Measurements from ENCODE around the gene YIF1B. TPM values are rescaled to one million over a fixed set of nuclear protein-coding genes. Genes with fewer than 3 reads are reported as not detected.

Gene YIF1B
- total RNA-seq, 1 donor from 2014 or later = 34.7 TPM

DNA sequence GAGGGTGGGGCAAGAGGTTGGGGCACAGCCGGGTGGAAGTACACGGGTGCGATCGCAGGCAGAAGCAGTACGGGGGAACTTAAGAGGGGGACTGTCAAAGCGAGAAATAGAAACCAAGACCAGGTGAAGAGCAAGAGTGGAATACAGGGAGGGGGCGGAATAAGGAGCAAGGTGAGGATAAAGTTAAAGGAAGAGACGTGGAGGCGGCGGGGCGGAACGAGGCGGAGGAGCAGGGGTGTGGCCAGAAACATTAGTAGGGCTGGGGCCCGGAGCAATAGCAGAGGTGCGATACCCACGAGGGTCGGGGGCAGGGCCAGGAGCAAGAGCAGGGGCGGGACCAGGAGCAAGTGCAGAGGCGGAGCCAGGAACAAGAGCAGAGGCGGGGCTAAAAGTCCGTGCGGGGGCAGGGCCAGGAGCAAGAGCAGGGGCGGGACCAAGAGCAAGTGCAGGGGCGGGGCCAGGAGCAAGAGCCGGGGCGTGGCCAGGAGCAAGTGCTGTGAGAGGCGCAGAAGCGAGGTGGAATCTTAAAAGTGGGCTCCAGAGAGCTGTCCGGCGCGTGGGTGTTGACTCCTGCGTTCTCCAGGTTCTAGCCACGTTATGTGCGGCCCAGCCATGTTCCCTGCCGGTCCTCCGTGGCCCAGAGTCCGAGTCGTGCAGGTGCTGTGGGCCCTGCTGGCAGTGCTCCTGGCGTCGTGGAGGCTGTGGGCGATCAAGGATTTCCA is 21.1 kb upstream of the YIF1B start:
- DNase-seq (ENCODE audit: missing footprints) = peak; percentile 97
- peak; percentile 84 for ATAC-seq
- intact Hi-C loops (cut with DNase I) = no loop called here

DNA sequence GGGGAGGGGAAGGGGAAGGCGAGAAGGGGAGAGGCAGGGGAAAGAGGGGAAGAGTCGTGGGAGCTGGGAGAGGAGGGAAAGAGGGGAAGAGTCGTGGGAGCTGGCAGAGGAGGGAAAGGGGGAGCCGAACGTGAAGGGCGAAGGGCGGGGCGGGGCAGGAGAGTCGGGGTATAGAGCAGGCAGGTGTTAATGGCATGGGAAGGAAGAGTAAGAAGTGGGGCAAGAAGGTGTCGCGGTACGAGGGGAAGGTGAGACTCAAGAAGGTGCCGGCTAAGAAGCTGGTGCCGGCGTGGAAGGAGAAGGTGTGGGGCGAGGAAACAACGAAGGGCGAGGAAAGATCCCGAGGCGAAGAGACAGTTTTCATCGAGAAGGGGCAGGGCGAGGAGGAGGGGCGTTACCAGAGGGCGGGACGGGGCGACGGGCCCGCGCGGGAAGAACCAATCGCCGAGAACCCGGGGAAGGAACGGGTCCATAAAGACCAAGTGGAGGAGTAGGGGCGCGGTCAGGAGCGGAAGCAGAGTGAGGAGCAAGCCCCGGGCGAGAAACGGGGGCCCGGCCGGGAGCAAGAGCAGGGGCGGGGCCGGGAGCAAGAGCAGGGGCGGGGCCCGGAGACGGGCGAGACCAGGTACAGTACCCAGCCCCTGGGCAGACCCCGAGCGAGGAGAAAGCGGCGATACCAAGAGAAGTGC is 20.3 kb upstream of the YIF1B start:
- intact Hi-C loops (cut with DNase I) = loop anchor here (1.0 to 2.0 kb wide), 3 partner anchors 38 to 429 kb away; partner anchors contain the start of genes PSMD8, SIPA1L3 and WDR87
- peak; percentile 97 for DNase-seq (ENCODE audit: missing footprints)
- ATAC-seq = peak; percentile 93

DNA sequence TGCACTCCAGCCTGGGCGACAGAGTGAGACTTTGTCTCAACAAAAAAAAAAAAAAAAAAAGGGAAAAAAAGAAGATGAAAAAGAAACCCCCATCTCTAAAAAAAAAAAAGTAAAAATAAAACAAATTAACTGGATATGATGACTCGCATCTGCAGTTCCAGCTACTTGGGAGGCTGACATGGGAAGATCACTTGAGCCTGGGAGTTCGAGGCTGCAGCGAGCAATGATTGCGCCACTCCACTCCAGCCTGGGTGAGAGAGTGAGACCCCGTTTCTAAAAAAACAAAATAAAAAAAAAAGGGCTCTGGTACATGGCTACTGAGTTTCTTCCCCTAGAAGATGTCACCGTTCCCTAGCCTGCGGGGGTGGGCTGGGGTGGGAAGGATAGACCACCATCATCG is 17.5 kb upstream of the YIF1B start:
- no peak for DNase-seq (ENCODE audit: missing footprints)
- intact Hi-C loops (cut with DNase I) = no loop called here
- no peak for ATAC-seq

DNA sequence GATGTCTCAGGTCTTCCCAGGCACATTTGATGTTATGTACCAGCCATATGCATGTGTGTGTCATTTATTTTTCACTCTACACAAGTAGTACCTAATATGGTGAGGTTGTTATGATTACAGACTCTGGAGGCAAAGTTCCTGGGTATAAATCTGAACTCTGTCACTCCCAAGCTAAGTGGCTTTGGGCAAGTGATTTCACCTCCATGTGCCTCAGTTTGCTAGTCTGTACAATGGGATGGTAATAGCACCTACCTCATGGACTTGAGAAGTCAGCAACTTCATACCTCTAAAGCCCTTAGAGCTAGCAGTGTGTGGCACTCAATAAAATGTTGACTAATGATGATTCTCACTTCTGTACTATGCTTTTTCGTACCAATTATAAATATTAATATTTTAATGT is 16.0 kb upstream of the YIF1B start:
- ATAC-seq (no peak), DNase-seq (ENCODE audit: missing footprints) (no peak)
- intact Hi-C loops (cut with DNase I) = no loop called here

DNA sequence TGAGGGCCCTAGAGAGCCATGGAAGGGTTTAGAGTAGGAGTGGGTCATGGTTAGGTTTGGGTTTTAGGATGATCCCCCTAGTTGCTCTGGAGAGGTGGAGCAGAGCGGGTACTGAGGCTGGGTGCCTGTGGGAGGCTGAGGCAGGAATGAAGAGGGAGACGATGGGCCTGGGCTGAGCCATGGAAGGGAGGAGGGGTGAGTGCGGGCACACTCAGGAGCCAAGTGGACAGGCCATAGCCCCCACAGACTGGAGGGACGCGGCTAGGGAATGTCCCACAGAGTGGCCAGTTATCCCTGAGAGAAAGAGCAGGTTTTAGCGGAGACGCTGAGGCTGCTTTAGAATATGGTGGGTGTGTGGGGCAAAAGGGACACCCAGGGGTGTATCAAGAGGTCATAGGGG is 13.9 kb upstream of the YIF1B start:
- intact Hi-C loops (cut with DNase I) = no loop called here
- DNase-seq (ENCODE audit: missing footprints) (no peak), ATAC-seq (no peak)

DNA sequence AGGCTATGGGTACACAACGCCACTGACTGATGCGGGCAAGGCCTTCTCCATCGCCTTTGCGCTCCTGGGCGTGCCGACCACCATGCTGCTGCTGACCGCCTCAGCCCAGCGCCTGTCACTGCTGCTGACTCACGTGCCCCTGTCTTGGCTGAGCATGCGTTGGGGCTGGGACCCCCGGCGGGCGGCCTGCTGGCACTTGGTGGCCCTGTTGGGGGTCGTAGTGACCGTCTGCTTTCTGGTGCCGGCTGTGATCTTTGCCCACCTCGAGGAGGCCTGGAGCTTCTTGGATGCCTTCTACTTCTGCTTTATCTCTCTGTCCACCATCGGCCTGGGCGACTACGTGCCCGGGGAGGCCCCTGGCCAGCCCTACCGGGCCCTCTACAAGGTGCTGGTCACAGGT is 10.8 kb upstream of the YIF1B start:
- no peak for DNase-seq (ENCODE audit: missing footprints)
- intact Hi-C loops (cut with DNase I) = no loop called here
- ATAC-seq = no peak

DNA sequence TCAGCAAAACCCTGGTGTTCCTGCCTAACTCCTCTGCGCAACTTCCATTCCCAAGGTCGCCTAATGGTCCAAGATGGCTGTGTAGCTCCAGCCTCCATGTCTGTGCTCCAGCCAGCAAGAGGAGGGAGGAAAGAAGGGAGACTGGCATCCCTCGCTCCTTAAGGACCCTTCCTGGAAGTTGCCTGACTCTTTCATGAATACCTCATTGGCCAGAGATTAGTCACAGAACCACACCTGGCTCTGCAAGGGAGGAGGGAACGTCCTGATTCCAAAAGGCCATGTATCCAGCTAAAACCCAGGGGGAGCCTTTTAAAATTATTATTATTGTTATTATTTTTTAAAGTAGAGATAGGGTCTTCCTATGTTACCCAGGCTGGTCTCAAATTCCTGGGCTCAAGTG is 8.7 kb upstream of the YIF1B start:
- DNase-seq (ENCODE audit: missing footprints) (no peak), ATAC-seq (no peak)
- intact Hi-C loops (cut with DNase I) = no loop called here

DNA sequence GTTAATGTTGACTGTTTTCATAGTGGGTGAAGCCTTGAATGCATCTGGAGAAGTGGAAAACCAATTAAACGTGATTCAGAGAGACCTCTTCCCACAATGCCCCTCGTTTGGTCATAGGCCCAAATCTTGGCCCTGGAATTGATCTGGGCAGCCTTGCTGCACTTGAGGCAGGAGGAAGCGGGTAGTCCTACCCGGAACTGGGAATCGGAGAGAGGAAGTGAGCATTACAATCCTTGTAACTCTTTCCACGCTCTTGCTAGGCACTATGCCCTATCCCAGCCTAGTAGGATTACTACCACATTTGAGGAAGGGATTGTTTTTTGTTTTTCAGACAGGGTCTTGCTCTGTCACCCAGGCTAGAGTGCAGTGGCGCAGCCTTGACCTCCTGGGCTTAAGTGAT is 7.5 kb upstream of the YIF1B start:
- intact Hi-C loops (cut with DNase I) = no loop called here
- DNase-seq (ENCODE audit: missing footprints) (no peak), ATAC-seq (no peak)

DNA sequence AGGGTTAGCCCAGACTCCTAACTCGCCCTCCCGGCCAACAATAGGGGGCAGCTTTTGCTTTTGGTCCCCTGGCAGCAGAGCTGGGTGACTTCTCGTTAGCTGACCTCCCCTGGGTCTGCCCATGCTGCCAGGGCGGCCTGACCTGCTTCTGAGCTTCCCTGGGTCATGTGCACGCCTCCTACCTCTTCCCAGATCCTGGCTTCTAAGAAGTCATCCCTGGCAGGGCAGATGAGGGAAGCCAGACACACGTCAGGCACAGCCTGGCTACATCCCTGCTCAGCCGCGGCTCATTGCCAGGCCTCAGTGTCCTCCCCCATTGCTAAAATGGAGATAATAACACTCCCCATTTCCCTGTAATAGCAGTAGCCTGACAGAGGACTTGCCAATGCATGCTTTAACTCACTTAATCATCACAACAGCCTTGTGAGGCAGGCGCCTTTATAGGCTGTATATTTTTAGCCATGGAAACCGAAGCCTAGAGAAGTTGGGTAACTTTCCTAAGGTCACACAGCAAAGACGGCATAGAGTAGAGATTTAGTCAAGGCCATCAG is 6.0 kb upstream of the YIF1B start:
- ATAC-seq (peak; percentile 82), DNase-seq (ENCODE audit: missing footprints) (peak; percentile 80)
- intact Hi-C loops (cut with DNase I) = no loop called here

DNA sequence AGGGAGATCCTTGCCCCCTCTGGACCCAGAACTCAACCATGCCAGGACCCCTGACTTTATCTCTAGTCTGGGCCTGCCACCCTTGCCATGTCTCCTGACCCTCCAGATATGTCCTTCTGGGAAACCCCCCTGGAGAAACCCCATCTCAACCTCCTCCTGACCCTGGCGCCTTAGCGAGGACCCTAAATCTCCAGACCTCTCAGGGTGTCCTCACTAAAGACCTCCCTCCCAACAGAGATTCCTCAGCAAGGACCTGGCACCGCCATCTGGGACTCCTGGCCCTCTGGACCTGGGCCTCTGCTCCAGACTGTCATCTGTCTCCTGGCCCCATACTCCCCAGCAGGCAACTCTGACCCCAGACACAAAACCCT is 5.2 kb upstream of the YIF1B start:
- intact Hi-C loops (cut with DNase I) = no loop called here
- DNase-seq (ENCODE audit: missing footprints) = no peak
- no peak for ATAC-seq

DNA sequence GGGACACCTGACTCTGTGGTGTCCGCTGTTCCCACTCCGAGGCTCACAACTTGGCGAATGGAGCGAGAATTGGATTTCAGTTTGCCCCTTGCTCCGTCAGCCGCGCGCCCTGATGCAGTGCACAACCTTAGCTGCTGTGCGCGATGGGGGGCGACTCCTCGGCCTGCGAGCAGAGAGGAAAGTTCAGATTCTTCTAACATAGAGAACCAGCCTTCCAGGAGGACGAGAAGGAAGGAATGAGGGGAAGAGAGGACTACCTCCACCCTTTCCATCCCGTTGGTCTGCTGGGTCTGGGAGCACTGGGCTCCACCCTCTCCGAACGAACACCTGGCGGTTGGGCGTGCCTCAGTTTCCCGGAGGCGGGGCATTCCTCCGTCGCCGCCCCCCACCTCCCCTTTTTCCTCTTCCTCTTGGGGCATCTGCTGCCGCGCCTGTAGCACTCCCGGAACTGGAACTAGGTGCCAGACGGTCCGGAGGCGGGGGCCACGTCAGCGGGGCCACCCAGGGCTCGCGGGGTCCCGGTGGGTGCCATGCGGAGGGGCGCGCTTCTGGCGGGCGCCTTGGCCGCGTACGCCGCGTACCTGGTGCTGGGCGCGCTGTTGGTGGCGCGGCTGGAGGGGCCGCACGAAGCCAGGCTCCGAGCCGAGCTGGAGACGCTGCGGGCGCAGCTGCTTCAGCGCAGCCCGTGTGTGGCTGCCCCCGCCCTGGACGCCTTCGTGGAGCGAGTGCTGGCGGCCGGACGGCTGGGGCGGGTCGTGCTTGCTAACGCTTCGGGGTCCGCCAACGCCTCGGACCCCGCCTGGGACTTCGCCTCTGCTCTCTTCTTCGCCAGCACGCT is 3.9 kb upstream of the YIF1B start, which contains the start of gene KCNK6:
Gene KCNK6 (plus strand): TSS at position 425 of the 838 bp plus-strand sequence. CDS start 106 bp downstream, at position 531.
- intact Hi-C loops (cut with DNase I) = loop anchor here (5.0 kb wide), 2 partner anchors 42 to 67 kb away; no protein-coding TSS in a partner anchor
- DNase-seq (ENCODE audit: missing footprints) (peak; percentile 76), ATAC-seq (no peak)

DNA sequence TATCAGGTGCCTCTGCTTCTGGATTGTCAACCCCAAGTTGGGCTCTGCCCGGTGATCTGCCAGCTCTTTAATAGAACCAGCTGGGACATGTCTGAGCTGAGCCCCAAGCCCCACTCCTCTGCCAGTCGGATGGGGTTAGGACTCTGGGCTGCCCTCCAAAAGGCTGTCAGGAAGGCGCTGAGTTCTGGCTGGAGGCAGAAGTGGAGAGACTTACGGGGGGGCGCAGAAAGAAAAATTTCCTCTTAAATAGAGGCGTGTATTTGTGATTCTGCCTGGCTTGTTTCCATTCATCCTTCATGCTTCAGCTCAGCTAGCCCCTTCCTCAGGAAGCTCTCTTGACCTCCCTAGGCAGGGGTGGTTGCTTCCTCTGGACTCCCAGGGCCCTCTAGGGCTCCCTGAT is 2.9 kb upstream of the YIF1B start:
- DNase-seq (ENCODE audit: missing footprints) = no peak
- intact Hi-C loops (cut with DNase I) = loop anchor here (5.0 kb wide), 2 partner anchors 41 to 66 kb away; no protein-coding TSS in a partner anchor
- no peak for ATAC-seq

DNA sequence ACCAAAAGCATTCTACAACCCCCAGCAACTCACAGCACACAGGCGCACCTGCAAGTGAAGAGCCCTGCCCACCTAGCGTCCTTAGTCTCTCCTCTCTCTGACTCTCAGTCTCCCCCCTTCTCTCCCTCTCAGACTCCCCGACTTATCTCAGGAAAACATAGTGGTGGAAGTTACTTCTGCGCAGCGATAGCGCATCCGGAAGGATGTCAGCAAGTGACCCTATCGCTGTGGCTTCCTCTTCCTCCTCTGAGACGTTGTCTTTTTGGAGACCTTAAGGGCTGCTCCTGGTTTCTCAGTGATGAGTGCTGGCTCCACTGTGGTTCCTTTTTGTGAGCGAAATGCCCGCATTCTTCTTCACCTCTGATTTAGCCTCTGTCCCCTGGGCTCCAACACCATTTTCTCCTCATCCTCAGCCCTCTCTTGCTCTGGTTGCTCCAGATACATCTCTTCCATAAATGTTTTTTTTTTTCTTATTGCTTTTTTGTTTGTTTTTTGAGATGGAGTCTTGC is 1.4 kb upstream of the YIF1B start:
- DNase-seq (ENCODE audit: missing footprints) (no peak), ATAC-seq (no peak)
- intact Hi-C loops (cut with DNase I) = loop anchor here (5.0 kb wide), 2 partner anchors 40 to 65 kb away; no protein-coding TSS in a partner anchor

DNA sequence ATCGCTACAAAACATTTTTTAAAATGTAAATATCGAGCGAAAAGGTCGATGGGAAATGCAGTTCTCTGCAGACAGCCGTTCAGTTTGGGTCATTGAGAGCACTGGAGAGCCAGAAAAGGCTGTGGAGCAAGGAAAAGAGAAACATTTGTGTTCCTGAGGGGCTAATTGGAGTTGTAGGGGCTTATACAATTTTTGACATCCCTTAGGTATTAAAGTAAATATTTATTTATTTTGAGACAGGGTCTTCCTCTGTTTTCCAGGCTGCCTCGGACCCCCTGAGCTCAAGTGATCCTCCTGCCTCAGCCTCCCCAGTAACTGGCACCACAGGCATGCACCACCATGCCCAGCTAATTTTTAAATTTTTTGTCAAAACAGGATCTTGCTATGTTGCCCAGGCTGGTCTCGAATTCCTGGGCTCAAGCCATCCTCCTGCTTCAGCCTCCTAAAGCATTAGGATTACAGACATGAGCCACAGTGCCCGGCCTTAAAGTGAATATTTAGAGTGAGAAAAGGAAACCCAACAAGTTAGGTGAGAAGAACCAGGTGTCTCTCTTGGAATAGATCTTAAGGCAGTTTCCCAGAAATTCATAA is 825 bp upstream of the YIF1B start:
- no peak for ATAC-seq
- intact Hi-C loops (cut with DNase I) = loop anchor here (5.0 kb wide), 2 partner anchors 39 to 64 kb away; no protein-coding TSS in a partner anchor
- no peak for DNase-seq (ENCODE audit: missing footprints)

DNA sequence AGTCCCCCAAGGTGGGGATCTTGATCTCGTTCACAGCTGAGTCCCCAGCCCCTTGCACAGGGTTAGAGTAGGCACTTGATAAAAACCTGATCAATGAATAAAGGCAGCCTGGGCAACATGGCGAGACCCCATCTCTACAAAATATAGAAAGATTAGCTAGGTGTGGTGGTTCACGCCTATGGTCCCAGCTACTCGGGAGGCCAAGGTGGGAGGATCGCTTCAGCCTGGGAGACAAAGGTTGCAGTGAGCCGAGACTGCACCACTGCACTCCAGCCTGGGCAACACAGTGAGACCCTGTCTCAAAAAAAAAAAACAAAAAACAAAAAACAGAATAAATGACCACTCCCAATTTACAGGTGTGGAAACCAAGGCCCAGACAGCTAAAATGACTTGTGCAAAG is 4.8 kb downstream of the YIF1B start:
- ATAC-seq (no peak), DNase-seq (ENCODE audit: missing footprints) (no peak)
- intact Hi-C loops (cut with DNase I) = no loop called here

DNA sequence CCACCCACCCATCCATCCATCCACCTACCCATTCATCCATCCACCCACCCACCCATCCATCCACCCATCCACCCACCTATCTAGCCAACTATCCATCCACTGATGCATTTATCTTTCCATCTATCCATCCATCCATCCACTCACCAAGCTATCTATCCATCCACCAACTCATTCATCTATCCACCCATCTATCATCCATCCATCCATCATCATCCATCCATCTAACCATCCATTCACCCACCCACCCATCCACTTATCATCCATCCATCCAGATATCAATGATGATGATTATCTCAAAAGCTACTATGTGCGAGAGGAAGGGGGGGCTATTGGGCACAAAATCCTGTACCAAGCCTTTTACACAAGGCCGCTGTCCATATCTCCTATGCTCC is 5.5 kb downstream of the YIF1B start:
- ATAC-seq (no peak), DNase-seq (ENCODE audit: missing footprints) (no peak)
- intact Hi-C loops (cut with DNase I) = no loop called here

DNA sequence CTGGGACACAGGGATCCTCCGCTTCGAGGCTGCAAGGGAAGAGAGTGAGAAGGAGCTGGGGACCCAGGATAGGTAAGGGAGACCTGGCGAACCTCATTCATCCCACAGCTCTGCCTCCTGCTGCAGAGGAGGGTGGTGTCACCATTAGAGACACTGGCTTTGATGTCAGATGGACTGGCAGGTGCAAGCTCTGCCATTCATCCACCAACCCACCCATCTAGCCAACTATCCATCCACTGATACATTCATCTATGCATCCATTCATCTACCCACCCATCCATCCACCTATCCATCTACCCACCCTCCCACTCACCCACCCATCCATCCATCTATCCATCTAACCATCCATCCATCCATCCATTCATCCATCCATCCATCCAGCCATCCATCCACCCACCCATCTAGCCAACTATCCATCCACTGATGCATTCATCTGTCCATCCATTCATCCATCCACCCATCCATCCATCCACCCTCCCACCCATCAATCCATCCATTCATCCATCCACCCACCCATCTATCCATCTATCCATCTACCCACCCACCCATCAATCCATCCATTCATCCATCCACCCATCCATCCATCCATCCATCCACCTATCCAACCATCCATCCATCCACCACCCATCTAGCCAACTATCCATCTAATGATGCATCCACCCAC is 6.0 kb downstream of the YIF1B start:
- no peak for DNase-seq (ENCODE audit: missing footprints)
- intact Hi-C loops (cut with DNase I) = no loop called here

More for the DNA sequence above, 6.0 kb downstream of the YIF1B start:
- ATAC-seq = no peak

All from Right ventricle myocardium inferior (tissue), 1 donor.